Karpas-422 (cell line): Measurements from ENCODE around the gene SPATA19. TPM values are rescaled to one million over a fixed set of nuclear protein-coding genes. Genes with fewer than 3 reads are reported as not detected.

Source experiments
- DNase-seq: peaks from one replicate; pipeline ENCODE4 v3.0.0-alpha.2; 2015
- H2AFZ ChIP-seq: fragments of 200-600 bp; sonication (generic); 2 replicates; pipeline ENCODE4 v1.6.1; 2014; ENCODE audit warnings: antibody characterized with exemption, low read length, mixed read lengths
- H3K27ac ChIP-seq: fragments of 200-600 bp; sonication (generic); 2 replicates; pipeline ENCODE4 v1.5.1; 2014; ENCODE audit warnings: mild to moderate bottlenecking, low read length, moderate library complexity
- H3K27me3 ChIP-seq: fragments of 200-600 bp; sonication (generic); 2 replicates; pipeline ENCODE4 v1.6.1; 2014; ENCODE audit warnings: low read length, mixed read lengths
- H3K36me3 ChIP-seq: fragments of 200-600 bp; sonication (generic); 2 replicates; pipeline ENCODE4 v1.6.1; 2014; ENCODE audit warnings: low read length, mixed read lengths; ENCODE audit not compliant: insufficient read depth
- H3K4me1 ChIP-seq: fragments of 200-600 bp; sonication (generic); 2 replicates; pipeline ENCODE4 v1.6.1; 2014; ENCODE audit warnings: mild to moderate bottlenecking, low read length, mixed read lengths
- H3K4me2 ChIP-seq: fragments of 200-600 bp; sonication (generic); 2 replicates; pipeline ENCODE4 v1.6.1; 2014; ENCODE audit warnings: low read length, low read depth, mild to moderate bottlenecking; ENCODE audit not compliant: poor library complexity, severe bottlenecking
- H3K4me3 ChIP-seq: fragments of 200-600 bp; sonication (generic); 2 replicates; pipeline ENCODE4 v1.5.1; 2014; ENCODE audit warnings: mild to moderate bottlenecking, antibody characterized with exemption, low read length, mixed read lengths
- H3K79me2 ChIP-seq: fragments of 200-600 bp; sonication (generic); 2 replicates; pipeline ENCODE4 v1.6.1; 2014; ENCODE audit warnings: mild to moderate bottlenecking, low read length, mixed read lengths
- H3K9ac ChIP-seq: fragments of 200-600 bp; sonication (generic); 2 replicates; pipeline ENCODE4 v1.6.0; 2014; ENCODE audit warnings: low read length
- H3K9me2 ChIP-seq: fragments of 200-600 bp; sonication (generic), shearing (Covaris generic); replicated peaks from 2 replicates; pipeline ENCODE4 v1.6.0; 2014; ENCODE audit warnings: mild to moderate bottlenecking, low read length, moderate library complexity; ENCODE audit not compliant: insufficient read depth
- H3K9me3 ChIP-seq: fragments of 300-700, 200-600 bp; sonication (generic); 2 replicates; pipeline ENCODE4 v1.6.1; 2014; ENCODE audit warnings: low read length, mixed read lengths
- H4K20me1 ChIP-seq: fragments of 200-600 bp; sonication (generic); 2 replicates; pipeline ENCODE4 v1.6.1; 2014; ENCODE audit warnings: mild to moderate bottlenecking, antibody characterized with exemption, low read length, low read depth; ENCODE audit not compliant: insufficient read depth
- total RNA-seq: library from RNA; depleted of rRNA; stranded (reverse); fragments of >200 nt; shearing (Covaris generic); gene quantifications from 2 replicates; pipeline ENCODE4 v1.2.3, GENCODE V29; 2014; ENCODE audit warnings: low replicate concordance

Gene SPATA19
- total RNA-seq, 1 experiment from 2014 or later = not detected

GRCh38 chr11:133809569-133810491 lies 35.5 kb downstream of the SPATA19 start:
- DNase-seq = no peak
- Histone ChIP-seq H3K9me3 (no peaks in the 10 kb centered on the region), H3K36me3 (no peaks in the 10 kb centered on the region), H3K9ac (no peak overlapping the region), H3K4me2 (no peak overlapping the region), H4K20me1 (no peaks in the 10 kb centered on the region), H2AFZ (no peak overlapping the region), H3K27ac (no peak overlapping the region), H3K4me3 (no peak overlapping the region), H3K4me1 (no peaks in the 10 kb centered on the region), H3K27me3 (no peaks in the 10 kb centered on the region), H3K79me2 (no peaks in the 10 kb centered on the region), H3K9me2 (no peaks in the 10 kb centered on the region)

- H3K9me3 ChIP-seq = no peaks in the 10 kb centered on the region
- H3K9ac ChIP-seq = no peak overlapping the region
- no peaks in the 10 kb centered on the region for H3K79me2 ChIP-seq
- no peak overlapping the region for H3K4me3 ChIP-seq
- no peak overlapping the region for H3K27ac ChIP-seq
- no peak overlapping the region for H2AFZ ChIP-seq
- no peaks in the 10 kb centered on the region for H3K27me3 ChIP-seq
- no peaks in the 10 kb centered on the region for H3K4me1 ChIP-seq
- H3K36me3 ChIP-seq = no peaks in the 10 kb centered on the region
- H4K20me1 ChIP-seq = no peaks in the 10 kb centered on the region
- H3K4me2 ChIP-seq = no peak overlapping the region
- no peak for DNase-seq
- no peaks in the 10 kb centered on the region for H3K9me2 ChIP-seq
Measured at GRCh38 chr11:133808393-133809140, 36.7 kb downstream of the SPATA19 start.

GRCh38 chr11:133803026-133803425 lies 42.3 kb downstream of the SPATA19 start:
- Histone ChIP-seq H3K79me2 (no peaks in the 10 kb centered on the region), H3K4me2 (no peak overlapping the region)

GRCh38 chr11:133801356-133801755 lies 44.0 kb downstream of the SPATA19 start:
- Histone ChIP-seq H3K79me2 (no peaks in the 10 kb centered on the region), H3K27me3 (no peaks in the 10 kb centered on the region), H3K9me3 (no peaks in the 10 kb centered on the region), H2AFZ (no peak overlapping the region), H4K20me1 (no peaks in the 10 kb centered on the region), H3K4me3 (no peak overlapping the region), H3K9me2 (no peaks in the 10 kb centered on the region), H3K9ac (no peak overlapping the region), H3K4me1 (no peaks in the 10 kb centered on the region), H3K4me2 (no peak overlapping the region), H3K36me3 (no peaks in the 10 kb centered on the region), H3K27ac (no peak overlapping the region)
- DNase-seq = no peak

More at GRCh38 chr11:133803026-133803425, 42.3 kb downstream of the SPATA19 start:
- no peaks in the 10 kb centered on the region for H4K20me1 ChIP-seq
- DNase-seq = no peak
- no peaks in the 10 kb centered on the region for H3K36me3 ChIP-seq
- no peak overlapping the region for H3K4me3 ChIP-seq
- no peak overlapping the region for H3K27ac ChIP-seq
- H3K4me1 ChIP-seq = no peaks in the 10 kb centered on the region
- no peak overlapping the region for H3K9ac ChIP-seq
- no peaks in the 10 kb centered on the region for H3K9me2 ChIP-seq
- H3K27me3 ChIP-seq = no peaks in the 10 kb centered on the region
- no peak overlapping the region for H2AFZ ChIP-seq
- no peaks in the 10 kb centered on the region for H3K9me3 ChIP-seq

- Histone ChIP-seq H3K4me2 (no peak overlapping the region), H3K27ac (no peak overlapping the region), H3K4me1 (no peaks in the 10 kb centered on the region), H3K27me3 (no peaks in the 10 kb centered on the region), H3K9ac (no peak overlapping the region), H3K9me2 (no peaks in the 10 kb centered on the region), H3K79me2 (no peaks in the 10 kb centered on the region), H2AFZ (no peak overlapping the region), H3K4me3 (no peak overlapping the region), H3K9me3 (no peaks in the 10 kb centered on the region), H4K20me1 (no peaks in the 10 kb centered on the region), H3K36me3 (no peaks in the 10 kb centered on the region)
- no peak for DNase-seq
Measured at GRCh38 chr11:133800666-133801065, 44.6 kb downstream of the SPATA19 start.

- no peaks in the 10 kb centered on the region for H3K79me2 ChIP-seq
- H3K27me3 ChIP-seq = no peaks in the 10 kb centered on the region
- no peaks in the 10 kb centered on the region for H4K20me1 ChIP-seq
- H3K9ac ChIP-seq = no peak overlapping the region
- no peak for DNase-seq
- H3K4me2 ChIP-seq = no peak overlapping the region
- no peak overlapping the region for H2AFZ ChIP-seq
- H3K4me1 ChIP-seq = no peaks in the 10 kb centered on the region
- no peak overlapping the region for H3K4me3 ChIP-seq
- H3K9me2 ChIP-seq = no peaks in the 10 kb centered on the region
- H3K9me3 ChIP-seq = no peaks in the 10 kb centered on the region
- H3K36me3 ChIP-seq = no peaks in the 10 kb centered on the region
- H3K27ac ChIP-seq = no peak overlapping the region
Measured at GRCh38 chr11:133797554-133797953, 47.8 kb downstream of the SPATA19 start.

GRCh38 chr11:133796043-133796795 lies 49.1 kb downstream of the SPATA19 start:
- no peaks in the 10 kb centered on the region for H3K79me2 ChIP-seq
- no peaks in the 10 kb centered on the region for H3K9me3 ChIP-seq
- H3K9ac ChIP-seq = no peak overlapping the region
- DNase-seq = no peak
- no peaks in the 10 kb centered on the region for H4K20me1 ChIP-seq
- H3K27me3 ChIP-seq = no peaks in the 10 kb centered on the region
- H3K36me3 ChIP-seq = no peaks in the 10 kb centered on the region
- H3K27ac ChIP-seq = no peak overlapping the region
- H3K9me2 ChIP-seq = no peaks in the 10 kb centered on the region
- H3K4me1 ChIP-seq = no peaks in the 10 kb centered on the region
- H3K4me2 ChIP-seq = no peak overlapping the region
- H2AFZ ChIP-seq = no peak overlapping the region
- no peak overlapping the region for H3K4me3 ChIP-seq

GRCh38 chr11:133795088-133795487 lies 50.2 kb downstream of the SPATA19 start:
- Histone ChIP-seq H3K4me3 (no peak overlapping the region), H3K9me2 (no peaks in the 10 kb centered on the region), H3K27ac (no peak overlapping the region), H3K9ac (no peak overlapping the region), H3K4me1 (no peaks in the 10 kb centered on the region), H4K20me1 (no peaks in the 10 kb centered on the region), H3K9me3 (no peaks in the 10 kb centered on the region), H3K4me2 (no peak overlapping the region), H2AFZ (no peak overlapping the region), H3K27me3 (no peaks in the 10 kb centered on the region), H3K79me2 (no peaks in the 10 kb centered on the region), H3K36me3 (no peaks in the 10 kb centered on the region)
- no peak for DNase-seq
